ENCODE data around the gene ALDH1L1. TPM values are rescaled to one million over a fixed set of nuclear protein-coding genes. Genes with fewer than 3 reads are reported as not detected.

The ALDH1L1 gene
- total RNA-seq, 1 donor from 2014 or later: 11.1 TPM

DNA sequence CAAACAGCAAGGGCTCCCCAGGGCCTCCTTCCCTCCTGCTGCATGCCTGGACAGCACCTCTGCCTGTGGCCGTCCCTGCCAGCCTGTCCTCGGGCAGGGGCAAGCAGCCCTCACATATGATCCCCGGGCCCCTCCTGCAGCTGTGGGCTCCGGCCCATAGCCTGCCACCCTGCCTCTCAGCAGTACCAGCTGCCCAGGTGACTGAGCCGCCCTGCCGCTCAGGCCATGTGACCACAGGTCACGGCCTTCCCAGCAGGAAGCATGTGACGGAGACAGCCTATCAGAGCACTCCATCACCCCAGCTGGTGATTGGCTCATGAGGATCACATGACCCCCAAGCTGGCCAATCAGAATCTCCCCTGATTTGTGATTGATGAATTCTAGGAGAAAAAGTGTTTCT is 23.9 kb downstream of the ALDH1L1 start:
- H3K4me3 ChIP-seq (ENCODE audit: low read depth, low read length): no peak overlapping the region
- no peaks in the 10 kb centered on the region for H3K27me3 ChIP-seq (ENCODE audit: control insufficient read depth, insufficient read depth, low read length)
- H3K36me3 ChIP-seq (ENCODE audit: control insufficient read depth, insufficient read depth, low read length): no peaks in the 10 kb centered on the region
- TF ChIP-seq, protein P1, sequence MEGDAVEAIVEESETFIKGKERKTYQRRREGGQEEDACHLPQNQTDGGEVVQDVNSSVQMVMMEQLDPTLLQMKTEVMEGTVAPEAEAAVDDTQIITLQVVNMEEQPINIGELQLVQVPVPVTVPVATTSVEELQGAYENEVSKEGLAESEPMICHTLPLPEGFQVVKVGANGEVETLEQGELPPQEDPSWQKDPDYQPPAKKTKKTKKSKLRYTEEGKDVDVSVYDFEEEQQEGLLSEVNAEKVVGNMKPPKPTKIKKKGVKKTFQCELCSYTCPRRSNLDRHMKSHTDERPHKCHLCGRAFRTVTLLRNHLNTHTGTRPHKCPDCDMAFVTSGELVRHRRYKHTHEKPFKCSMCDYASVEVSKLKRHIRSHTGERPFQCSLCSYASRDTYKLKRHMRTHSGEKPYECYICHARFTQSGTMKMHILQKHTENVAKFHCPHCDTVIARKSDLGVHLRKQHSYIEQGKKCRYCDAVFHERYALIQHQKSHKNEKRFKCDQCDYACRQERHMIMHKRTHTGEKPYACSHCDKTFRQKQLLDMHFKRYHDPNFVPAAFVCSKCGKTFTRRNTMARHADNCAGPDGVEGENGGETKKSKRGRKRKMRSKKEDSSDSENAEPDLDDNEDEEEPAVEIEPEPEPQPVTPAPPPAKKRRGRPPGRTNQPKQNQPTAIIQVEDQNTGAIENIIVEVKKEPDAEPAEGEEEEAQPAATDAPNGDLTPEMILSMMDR (IDR thresholded peaks at IDR 0.05; ENCODE audit: insufficient read depth, low read length, severe bottlenecking): no peak
- FAIRE-seq (no peak), DNase-seq (ENCODE audit: low read depth) (no peak)

DNA sequence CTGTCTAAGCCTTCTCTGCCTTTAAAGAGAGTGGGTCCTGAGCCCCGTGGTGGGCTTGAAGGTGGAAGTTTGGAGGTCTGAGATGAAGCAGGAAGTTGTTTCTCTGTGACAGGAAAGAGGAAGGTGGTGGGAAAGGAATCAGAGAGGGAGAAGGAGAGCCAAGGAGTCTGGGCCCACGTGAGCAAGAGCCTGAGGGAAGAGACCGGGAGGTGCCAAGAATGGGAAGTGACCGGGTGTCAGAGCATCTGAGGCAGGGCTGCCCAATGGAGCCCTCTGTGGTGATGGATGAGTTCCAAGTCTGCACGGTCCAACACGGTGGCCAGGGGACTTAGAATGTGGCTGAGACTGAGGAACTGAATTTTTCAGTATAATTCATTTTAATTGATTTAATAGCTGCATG is 24.6 kb downstream of the ALDH1L1 start:
- DNase-seq (ENCODE audit: low read depth): no peak
- Histone ChIP-seq H3K36me3 (ENCODE audit: control insufficient read depth, insufficient read depth, low read length) (no peaks in the 10 kb centered on the region), H3K4me3 (ENCODE audit: low read depth, low read length) (no peak overlapping the region), H3K27me3 (ENCODE audit: control insufficient read depth, insufficient read depth, low read length) (no peaks in the 10 kb centered on the region)
- no peak for FAIRE-seq
- TF ChIP-seq, protein P1 (IDR thresholded peaks at IDR 0.05; ENCODE audit: insufficient read depth, low read length, severe bottlenecking): no peak

DNA sequence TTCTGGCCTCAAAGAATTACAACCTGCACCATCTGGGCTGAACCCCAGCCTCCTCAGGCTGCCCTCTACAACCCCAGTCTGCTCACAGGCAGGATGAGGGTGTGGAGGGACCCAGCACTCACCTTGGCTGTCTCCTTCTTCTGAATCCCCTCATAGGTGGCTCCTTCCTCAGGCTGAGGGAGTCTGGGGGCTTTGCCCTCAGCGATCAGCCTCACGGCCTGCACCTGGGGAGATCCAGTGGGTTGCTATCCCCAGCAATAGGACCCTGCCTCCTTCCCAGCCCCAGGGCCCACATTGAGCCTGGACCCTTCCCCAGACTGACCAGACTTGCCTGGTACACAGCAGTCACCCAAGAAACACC is 25.1 kb downstream of the ALDH1L1 start:
- no peaks in the 10 kb centered on the region for H3K27me3 ChIP-seq (ENCODE audit: control insufficient read depth, insufficient read depth, low read length)
- FAIRE-seq: no peak

DNA sequence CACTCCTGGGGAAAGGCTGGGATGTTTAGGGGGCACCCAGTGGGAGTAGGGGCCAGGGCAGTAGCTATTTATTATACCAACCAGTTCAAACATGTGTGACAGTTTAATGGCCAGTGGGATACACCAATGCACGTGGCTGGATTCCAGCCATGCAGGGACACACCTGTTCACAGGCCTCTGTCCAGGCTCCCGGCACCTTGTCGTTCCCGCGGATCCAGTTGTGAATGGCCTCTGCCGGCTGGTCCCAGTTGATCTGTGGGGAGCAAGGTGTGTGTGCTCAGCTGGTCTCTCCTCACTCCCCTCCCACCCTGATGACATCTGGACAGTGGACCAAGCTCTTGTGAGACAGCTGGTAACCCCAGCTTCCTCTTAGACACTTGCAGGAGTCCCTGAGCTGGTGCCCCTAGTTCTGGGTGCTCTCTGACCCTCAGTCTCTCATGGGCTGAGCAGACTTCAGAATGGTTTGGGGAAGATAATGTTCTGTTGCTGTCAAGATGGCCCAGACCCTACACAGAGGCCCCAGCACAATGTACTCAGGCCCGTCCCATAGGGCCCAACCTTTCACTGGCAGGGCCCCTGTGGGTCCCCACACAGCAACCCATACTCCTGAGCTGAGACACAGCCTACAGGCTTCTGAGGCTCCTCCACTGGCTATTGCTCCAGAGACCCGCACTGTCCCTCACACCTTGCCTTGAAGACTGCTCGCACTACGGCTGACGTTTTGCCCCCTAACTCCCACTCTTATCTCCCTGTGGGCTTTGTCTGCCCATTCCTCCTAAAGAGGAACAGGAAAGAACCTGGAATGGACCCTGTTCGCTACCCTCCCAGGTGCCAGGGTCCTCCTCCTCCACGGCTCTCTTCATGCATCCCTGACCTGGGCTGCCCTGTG is 25.8 kb downstream of the ALDH1L1 start:
- FAIRE-seq: no peak
- Histone ChIP-seq H3K27me3 (ENCODE audit: control insufficient read depth, insufficient read depth, low read length) (no peaks in the 10 kb centered on the region), H3K4me3 (ENCODE audit: low read depth, low read length) (no peak overlapping the region), H3K36me3 (ENCODE audit: control insufficient read depth, insufficient read depth, low read length) (no peaks in the 10 kb centered on the region)
- TF ChIP-seq, protein P1 (IDR thresholded peaks at IDR 0.05; ENCODE audit: insufficient read depth, low read length, severe bottlenecking): no peak
- DNase-seq (ENCODE audit: low read depth): no peak

More for the DNA sequence above, 25.1 kb downstream of the ALDH1L1 start:
- TF ChIP-seq, protein P1 (IDR thresholded peaks at IDR 0.05; ENCODE audit: insufficient read depth, low read length, severe bottlenecking): no peak
- no peaks in the 10 kb centered on the region for H3K36me3 ChIP-seq (ENCODE audit: control insufficient read depth, insufficient read depth, low read length)
- no peak for DNase-seq (ENCODE audit: low read depth)
- no peak overlapping the region for H3K4me3 ChIP-seq (ENCODE audit: low read depth, low read length)

DNA sequence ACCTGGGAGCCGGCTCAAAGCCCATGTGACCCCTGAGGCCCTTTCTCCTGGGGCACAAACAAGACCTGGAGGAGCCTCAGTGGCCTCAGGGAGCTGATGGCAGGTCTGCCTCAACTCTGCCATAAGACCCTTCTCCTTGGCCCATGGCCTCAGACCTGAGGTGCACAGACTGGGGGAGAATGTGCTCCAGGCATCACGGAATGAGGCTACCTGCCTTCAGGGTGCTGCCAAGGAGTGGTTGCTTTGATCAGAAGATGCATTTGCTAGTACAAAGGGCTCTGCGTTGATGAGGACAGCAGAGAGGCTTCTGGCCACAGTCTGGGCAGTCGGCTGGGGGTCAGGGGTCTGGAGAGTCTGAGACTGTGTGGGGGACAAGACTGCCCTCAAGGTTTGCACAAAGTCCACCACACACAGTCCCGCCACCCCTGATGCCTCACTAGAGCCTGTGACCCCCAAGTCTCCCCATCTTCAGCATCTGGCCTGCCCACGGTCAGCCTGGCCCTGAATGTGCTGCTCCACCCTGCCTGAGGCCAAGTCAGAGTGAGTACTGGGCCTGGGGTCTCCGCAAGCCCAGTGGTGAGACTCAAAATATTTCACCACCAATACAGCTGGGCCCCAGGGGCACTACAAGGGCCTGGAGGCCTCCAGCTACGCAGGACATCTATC is 26.6 kb downstream of the ALDH1L1 start:
- Histone ChIP-seq H3K36me3 (ENCODE audit: control insufficient read depth, insufficient read depth, low read length) (no peaks in the 10 kb centered on the region), H3K4me3 (ENCODE audit: low read depth, low read length) (no peak overlapping the region), H3K27me3 (ENCODE audit: control insufficient read depth, insufficient read depth, low read length) (no peaks in the 10 kb centered on the region)
- FAIRE-seq (no peak), DNase-seq (ENCODE audit: low read depth) (no peak)
- TF ChIP-seq, protein P1 (IDR thresholded peaks at IDR 0.05; ENCODE audit: insufficient read depth, low read length, severe bottlenecking): no peak
